Measurements from ENCODE around the gene HAGHL.

HAGHL gene

GRCh38 chr16:722835-723633 is 3.9 kb upstream of the HAGHL start:
- DNase-seq: no peak

GRCh38 chr16:723695-724094 is 3.2 kb upstream of the HAGHL start:
- no peak for DNase-seq

- no peak for DNase-seq
Observed at GRCh38 chr16:724188-725040, 2.5 kb upstream of the HAGHL start.

GRCh38 chr16:725041-725376 is 1.9 kb upstream of the HAGHL start:
- no peak for DNase-seq

GRCh38 chr16:725463-726187 is 1.3 kb upstream of the HAGHL start:
- DNase-seq: no peak

- no peak for DNase-seq
Observed at GRCh38 chr16:726188-726437, 793 bp upstream of the HAGHL start.

- DNase-seq: no peak
Observed at GRCh38 chr16:727291-727977, 528 bp downstream of the HAGHL start.

GRCh38 chr16:728131-728889 is 1.4 kb downstream of the HAGHL start:
- no peak for DNase-seq

GRCh38 chr16:728890-729744 is 2.2 kb downstream of the HAGHL start:
- no peak for DNase-seq

- no peak for DNase-seq
Observed at GRCh38 chr16:729768-730665, 3.1 kb downstream of the HAGHL start.

GRCh38 chr16:730666-731509 is 4.0 kb downstream of the HAGHL start:
- DNase-seq: no peak

GRCh38 chr16:732332-732731 is 5.4 kb downstream of the HAGHL start:
- no peak for DNase-seq

- DNase-seq: no peak
Observed at GRCh38 chr16:732936-733335, 6.0 kb downstream of the HAGHL start.

- no peak for DNase-seq
Observed at GRCh38 chr16:733382-734207, 6.7 kb downstream of the HAGHL start.

- DNase-seq: no peak
Observed at GRCh38 chr16:734208-734980, 7.5 kb downstream of the HAGHL start.

GRCh38 chr16:734981-735881 is 8.3 kb downstream of the HAGHL start:
- no peak for DNase-seq

Data from NCI-H1417 treated with DMSO at 0.1 percent for 48 hours (cell line).